Stomach smooth muscle (tissue), 2 donors: ENCODE data around the gene TRIM43.
"Not testable (repeated sequence)": the region's sequence is repeated elsewhere in the genome, so short reads cannot be mapped to it uniquely, and the experiment has no call there.

ENCODE experiments used
- H3K27ac ChIP-seq: one replicate; pipeline ENCODE4 v1.7.0; 2013; ENCODE audit warnings: mild to moderate bottlenecking, low read length, inconsistent platforms
- H3K27me3 ChIP-seq, 2 donors: one replicate each; pipeline ENCODE4 v1.7.0; 2013; ENCODE audit warnings: low read length in 2 of 2; ENCODE audit not compliant: insufficient read depth in 2 of 2, control insufficient read depth in 1 of 2
- H3K36me3 ChIP-seq, 2 donors: one replicate each; pipeline ENCODE4 v1.7.0; 2013; ENCODE audit warnings: low read length in 2 of 2; ENCODE audit not compliant: control insufficient read depth in 2 of 2, insufficient read depth in 2 of 2
- H3K4me1 ChIP-seq: one replicate; pipeline ENCODE4 v1.7.0; 2013; ENCODE audit warnings: low read length; ENCODE audit not compliant: control insufficient read depth, insufficient read depth
- H3K4me3 ChIP-seq, 2 donors: one replicate each; pipeline ENCODE4 v1.7.0; 2013; ENCODE audit warnings: low read length in 2 of 2
- H3K9ac ChIP-seq, 2 donors: one replicate each; pipeline ENCODE4 v1.7.0; 2013; ENCODE audit warnings: low read length in 2 of 2, mild to moderate bottlenecking in 1 of 2
- H3K9me3 ChIP-seq, 2 donors: one replicate each; pipeline ENCODE4 v1.7.0; 2013; ENCODE audit warnings: low read length in 2 of 2; ENCODE audit not compliant: control insufficient read depth in 2 of 2
- donor health status: healthy.
- donor health status: Pancreatic carcinoma.

Gene TRIM43

DNA sequence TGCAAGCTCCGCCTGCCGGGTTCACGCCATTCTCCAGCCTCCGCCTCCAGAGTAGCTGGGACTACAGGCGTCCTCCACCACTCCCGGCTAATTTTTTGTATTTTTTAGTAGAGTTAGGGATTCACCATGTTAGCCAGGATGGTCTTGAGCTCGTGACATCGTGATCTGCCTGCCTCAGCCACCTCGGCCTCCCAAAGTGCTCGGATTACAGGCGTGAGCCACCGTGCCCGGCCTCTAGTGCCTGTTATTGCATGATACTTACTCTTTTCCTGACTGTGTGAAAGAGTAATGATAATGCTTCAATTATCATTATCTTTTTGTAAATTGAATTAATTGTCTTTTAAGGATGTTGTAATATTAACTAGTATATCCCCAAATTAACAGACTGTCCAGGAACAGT, 1.2 kb downstream of the TRIM43 start:
- H3K4me3 ChIP-seq, H3K27me3 ChIP-seq, H3K9ac ChIP-seq, H3K4me1 ChIP-seq, H3K36me3 ChIP-seq, H3K9me3 ChIP-seq, H3K27ac ChIP-seq: not testable (repeated sequence)

DNA sequence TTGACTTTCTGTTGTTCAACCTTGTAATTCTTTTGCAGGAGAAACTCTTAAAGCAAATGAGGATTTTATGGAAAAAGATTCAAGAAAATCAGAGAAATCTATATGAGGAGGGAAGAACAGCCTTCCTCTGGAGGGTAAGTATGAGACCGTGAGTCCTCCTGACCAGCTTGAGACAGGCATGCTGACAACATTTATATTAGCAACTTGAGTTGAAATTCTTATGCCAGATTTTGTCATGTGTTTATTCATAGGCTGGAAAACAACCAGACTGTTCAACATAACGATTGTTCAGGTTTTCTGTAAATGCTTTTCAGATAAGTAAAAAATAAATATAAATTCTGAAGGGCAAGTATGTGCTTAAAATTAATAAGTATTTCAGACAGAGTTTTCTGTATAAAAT, 3.2 kb downstream of the TRIM43 start:
- H3K4me3 ChIP-seq, H3K4me1 ChIP-seq, H3K27ac ChIP-seq, H3K27me3 ChIP-seq, H3K9ac ChIP-seq, H3K36me3 ChIP-seq, H3K9me3 ChIP-seq: not testable (repeated sequence)

DNA sequence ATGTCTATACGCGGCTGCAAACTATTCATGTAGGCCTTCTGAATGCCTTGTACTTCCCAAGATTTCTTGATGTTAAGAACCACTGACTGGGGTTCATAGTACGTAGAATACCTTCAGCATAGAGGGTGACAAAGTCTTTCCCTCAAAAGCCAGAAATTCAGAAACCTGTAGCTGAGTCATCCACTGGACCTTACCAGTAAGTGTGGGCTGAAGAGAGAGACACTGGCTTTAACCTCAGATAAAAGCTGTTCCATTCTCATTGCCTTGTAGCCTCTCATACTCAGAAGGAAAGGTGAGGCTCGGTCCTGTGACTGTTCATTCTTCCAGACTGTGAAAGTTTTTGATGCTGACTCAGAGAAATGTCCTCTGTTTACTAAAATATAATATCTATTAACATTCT, 9.5 kb downstream of the TRIM43 start:
- H3K27ac ChIP-seq, H3K27me3 ChIP-seq, H3K36me3 ChIP-seq, H3K9ac ChIP-seq, H3K9me3 ChIP-seq, H3K4me1 ChIP-seq, H3K4me3 ChIP-seq: not testable (repeated sequence)

DNA sequence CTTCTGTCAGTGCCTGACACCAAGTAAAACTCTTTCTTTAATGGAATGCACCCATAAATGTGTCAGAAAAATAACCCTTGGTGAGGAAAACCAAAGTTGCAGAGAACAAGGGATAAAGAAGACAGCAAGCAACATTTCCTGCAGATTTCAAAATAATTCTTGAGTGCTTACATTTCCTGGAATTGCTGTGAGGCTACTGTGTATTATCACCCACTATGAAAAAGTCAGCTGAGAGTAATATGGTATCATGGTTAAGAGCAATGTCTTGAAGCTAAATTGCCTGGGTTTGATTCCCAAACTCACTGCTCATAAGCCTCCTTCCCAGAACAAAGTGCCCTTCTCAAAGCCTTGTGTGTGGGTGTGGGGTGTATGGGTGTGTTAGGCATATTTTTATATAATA, 10.3 kb downstream of the TRIM43 start:
- not testable (repeated sequence) for H3K27ac ChIP-seq, H3K36me3 ChIP-seq, H3K4me3 ChIP-seq, H3K9me3 ChIP-seq, H3K27me3 ChIP-seq, H3K9ac ChIP-seq, H3K4me1 ChIP-seq

GRCh38 chr2:95608356-95608755, 16.6 kb downstream of the TRIM43 start:
- H3K27ac ChIP-seq, H3K9me3 ChIP-seq, H3K4me1 ChIP-seq, H3K4me3 ChIP-seq, H3K36me3 ChIP-seq, H3K9ac ChIP-seq, H3K27me3 ChIP-seq: not testable (repeated sequence)

- not testable (repeated sequence) for H3K36me3 ChIP-seq, H3K4me1 ChIP-seq, H3K4me3 ChIP-seq, H3K9me3 ChIP-seq, H3K9ac ChIP-seq, H3K27ac ChIP-seq, H3K27me3 ChIP-seq
Observed at GRCh38 chr2:95609764-95610163, 18.0 kb downstream of the TRIM43 start.

DNA sequence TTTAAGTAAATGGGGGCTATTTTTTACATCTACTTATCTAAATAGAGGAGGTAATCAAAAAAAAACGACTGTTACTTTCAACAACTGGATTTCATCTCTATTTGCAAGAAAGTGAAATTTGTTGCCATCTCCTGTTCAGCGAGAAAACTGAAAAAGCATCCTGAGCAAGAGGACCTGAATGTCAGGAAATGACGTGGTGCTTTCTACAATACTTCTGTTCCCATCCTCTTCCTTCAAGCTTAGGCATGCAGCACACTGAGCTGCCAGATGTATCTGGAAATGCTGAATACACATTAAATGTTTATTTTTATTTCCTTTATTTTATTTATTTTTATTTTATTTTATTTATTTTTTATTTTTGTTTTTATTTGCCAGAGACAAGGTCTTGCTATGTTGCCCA, 21.2 kb downstream of the TRIM43 start:
- not testable (repeated sequence) for H3K4me3 ChIP-seq, H3K9me3 ChIP-seq, H3K9ac ChIP-seq, H3K27me3 ChIP-seq, H3K4me1 ChIP-seq, H3K36me3 ChIP-seq, H3K27ac ChIP-seq

GRCh38 chr2:95622728-95623127, 30.9 kb downstream of the TRIM43 start:
- not testable (repeated sequence) for H3K4me3 ChIP-seq, H3K4me1 ChIP-seq, H3K27ac ChIP-seq, H3K9ac ChIP-seq, H3K27me3 ChIP-seq, H3K36me3 ChIP-seq, H3K9me3 ChIP-seq

- H3K4me1 ChIP-seq, H3K9ac ChIP-seq, H3K27me3 ChIP-seq, H3K9me3 ChIP-seq, H3K27ac ChIP-seq, H3K36me3 ChIP-seq, H3K4me3 ChIP-seq: not testable (repeated sequence)
Observed at GRCh38 chr2:95630987-95631386, 39.2 kb downstream of the TRIM43 start.

GRCh38 chr2:95633626-95634259, 41.9 kb downstream of the TRIM43 start:
- not testable (repeated sequence) for H3K27me3 ChIP-seq, H3K9ac ChIP-seq, H3K36me3 ChIP-seq, H3K4me3 ChIP-seq, H3K27ac ChIP-seq, H3K9me3 ChIP-seq, H3K4me1 ChIP-seq

DNA sequence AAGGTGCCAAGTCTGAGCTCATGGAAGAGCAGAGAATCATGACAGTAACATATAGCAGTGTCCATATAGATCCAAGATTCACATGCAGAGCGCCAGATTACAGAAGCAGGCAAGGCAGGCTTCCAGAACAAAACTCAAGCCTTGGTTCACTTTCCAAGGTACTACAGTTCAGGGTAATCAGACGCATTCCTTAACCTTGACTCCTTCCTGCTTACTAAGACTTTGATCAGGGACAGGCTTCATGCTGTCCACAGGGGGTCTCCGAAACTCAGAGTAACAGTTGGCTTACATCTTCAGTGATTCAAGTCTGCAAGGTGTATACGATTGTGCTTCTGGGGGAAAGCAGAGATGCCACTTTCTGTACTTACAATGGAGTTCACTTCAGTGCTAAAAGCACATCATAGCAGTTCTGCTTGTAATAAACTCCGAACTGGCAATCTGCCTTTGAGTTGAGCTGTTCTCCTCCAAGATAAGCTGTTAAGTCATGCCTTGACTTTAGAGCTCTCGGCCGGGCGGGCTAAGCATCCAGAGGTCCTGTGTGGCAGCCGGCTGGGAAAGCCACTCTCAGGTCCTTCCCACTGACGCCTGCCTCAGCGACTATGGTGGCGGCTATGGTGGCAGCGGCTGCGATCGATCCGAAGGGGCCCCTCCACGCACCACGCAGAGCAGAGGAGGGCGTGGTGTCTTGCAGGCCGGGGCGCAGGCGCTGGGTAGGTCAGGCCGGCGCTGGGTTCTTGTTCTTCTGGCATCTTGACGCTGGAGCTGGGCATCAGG, 48.9 kb downstream of the TRIM43 start:
- not testable (repeated sequence) for H3K9ac ChIP-seq, H3K36me3 ChIP-seq, H3K4me1 ChIP-seq, H3K27ac ChIP-seq, H3K9me3 ChIP-seq, H3K4me3 ChIP-seq, H3K27me3 ChIP-seq
